A673 (cell line): Measurements from ENCODE around the gene PARP6. TPM values are rescaled to one million over a fixed set of nuclear protein-coding genes. Genes with fewer than 3 reads are reported as not detected.

Experiments
- BruUV-seq: library from RNA; stranded (reverse); fragments of 400-500 nt; replicated peaks from 2 replicates; lab custom pipeline; 2021; lab: Mats Ljungman, UMichigan
- CTCF ChIA-PET: fragments of 300-600 bp; sonication (Branson Sonifier 250); formaldehyde crosslinking; loops from one replicate; lab custom pipeline; 2022; ENCODE audit warnings: antibody characterized with exemption; lab: Charles Lee
- POLR2A ChIA-PET: fragments of 300-600 bp; sonication (Branson Sonifier 250); formaldehyde crosslinking; loops from one replicate; lab custom pipeline; 2022; ENCODE audit warnings: antibody characterized with exemption; ENCODE audit not compliant: low non-redundant PET; lab: Charles Lee
- DNase-seq: peaks from one replicate; pipeline ENCODE4 v3.0.0-alpha.2; 2015; ENCODE audit warnings: low spot score
- H3K27ac ChIP-seq: fragments of 200-600 bp; sonication (generic); 2 replicates; pipeline ENCODE4 v1.5.1; 2016; ENCODE audit warnings: mixed run types, low read depth, mild to moderate bottlenecking, mixed read lengths, antibody characterized with exemption, low read length; ENCODE audit not compliant: poor library complexity, severe bottlenecking
- H3K27me3 ChIP-seq: fragments of 200-600 bp; sonication (generic); replicated peaks from 2 replicates; pipeline ENCODE4 v1.6.1; 2017; ENCODE audit warnings: mixed run types, low read depth, mild to moderate bottlenecking, mixed read lengths, antibody characterized with exemption, low read length; ENCODE audit not compliant: insufficient read depth, poor library complexity
- H3K36me3 ChIP-seq: fragments of 200-600 bp; sonication (generic); 2 replicates; pipeline ENCODE4 v1.6.1; 2016; ENCODE audit warnings: mixed run types, mild to moderate bottlenecking, mixed read lengths, antibody characterized with exemption, low read length; ENCODE audit not compliant: insufficient read depth, poor library complexity, severe bottlenecking
- H3K4me1 ChIP-seq: fragments of 200-600 bp; sonication (generic); 2 replicates; pipeline ENCODE4 v1.6.1; 2017; ENCODE audit warnings: mixed run types, mild to moderate bottlenecking, mixed read lengths, antibody characterized with exemption, low read length; ENCODE audit not compliant: insufficient read depth, poor library complexity, severe bottlenecking
- H3K4me3 ChIP-seq: fragments of 200-600 bp; sonication (generic); 2 replicates; pipeline ENCODE4 v1.5.1; 2016; ENCODE audit warnings: low read depth, mixed run types, mild to moderate bottlenecking, mixed read lengths, low read length; ENCODE audit not compliant: poor library complexity, severe bottlenecking
- H3K9me3 ChIP-seq: fragments of 200-600 bp; sonication (generic); 2 replicates; pipeline ENCODE4 v1.6.1; 2016; ENCODE audit warnings: mixed run types, low read depth, mild to moderate bottlenecking, mixed read lengths, antibody characterized with exemption, low read length; ENCODE audit not compliant: poor library complexity, severe bottlenecking
- EZH2 ChIP-seq: fragments of 200-600 bp; sonication (generic); IDR thresholded peaks from 2 replicates; pipeline ENCODE4 v1.6.1; 2017; ENCODE audit warnings: borderline replicate concordance, low read depth, mild to moderate bottlenecking, mixed read lengths, antibody characterized with exemption, low read length; ENCODE audit not compliant: poor library complexity, severe bottlenecking
- intact Hi-C: fragments of 100-400 bp; cut with micrococcal nuclease; formaldehyde crosslinking; loops from one replicate; pipeline ENCODE4 v1.10.0; 2022; ENCODE audit not compliant: unreplicated experiment
- total RNA-seq: library from RNA; stranded (reverse); gene quantifications from 2 replicates; pipeline ENCODE4 v1.2.3, GENCODE V29; 2021
- TF ChIP-seq, protein P1 (sequence below): fragments of 300-800, 200-600 bp; sonication (generic); conservative IDR thresholded peaks from 2 replicates; pipeline ENCODE4 v1.5.1; 2017; ENCODE audit warnings: low read depth, mild to moderate bottlenecking, antibody characterized with exemption, low read length, moderate library complexity, mixed read lengths

Gene PARP6
- total RNA-seq, 1 experiment from 2014 or later = 71.4 TPM

DNA sequence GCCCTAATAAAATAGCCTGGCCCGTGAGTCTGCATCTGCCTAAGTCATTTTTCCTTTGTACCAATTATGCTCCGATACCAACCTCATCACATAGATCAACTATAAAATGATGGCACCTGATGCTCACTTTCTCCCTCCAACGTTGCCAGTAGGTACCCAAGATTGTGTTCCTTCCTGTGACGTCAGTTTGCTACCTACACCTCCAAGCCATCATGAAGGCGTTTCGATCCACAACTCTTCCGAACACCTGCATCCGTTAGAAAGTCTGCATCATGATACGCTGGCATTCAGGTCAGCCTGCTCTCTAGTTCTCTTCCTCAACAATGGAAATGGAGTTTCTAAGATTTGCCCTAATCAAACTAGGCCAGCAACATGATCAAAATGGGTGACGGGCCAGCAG, 49.1 kb downstream of the PARP6 start:
- ChIA-PET CTCF (no interaction called here), POLR2A (no interaction called here)
- no peak for DNase-seq

DNA sequence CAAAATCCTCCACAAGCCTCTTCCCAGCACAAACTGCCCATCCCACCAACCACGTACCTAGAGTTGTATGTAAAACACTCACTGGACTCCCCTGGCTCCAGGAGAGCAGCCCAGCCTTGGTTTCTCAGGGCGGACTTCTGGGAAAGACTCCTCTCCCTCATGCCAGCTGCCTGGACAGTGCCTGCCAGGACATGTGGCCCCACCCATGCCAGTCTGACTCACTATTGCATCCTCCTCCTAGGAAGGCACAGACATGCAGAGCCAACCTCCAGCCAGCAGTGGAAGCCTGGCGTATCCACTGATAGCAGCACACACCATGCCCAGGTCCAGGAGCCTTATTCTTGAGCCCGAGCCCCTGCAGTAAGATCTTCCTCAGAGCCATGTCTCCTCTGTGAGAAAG, 50.0 kb downstream of the PARP6 start:
- H3K36me3 ChIP-seq = peaks cover 71% of the 10 kb centered on the region
- H3K4me1 ChIP-seq = peaks cover 43% of the 10 kb centered on the region
- no peaks in the 10 kb centered on the region for H3K27me3 ChIP-seq
- TF ChIP-seq EZH2 = no peak
- TF ChIP-seq, protein P1, sequence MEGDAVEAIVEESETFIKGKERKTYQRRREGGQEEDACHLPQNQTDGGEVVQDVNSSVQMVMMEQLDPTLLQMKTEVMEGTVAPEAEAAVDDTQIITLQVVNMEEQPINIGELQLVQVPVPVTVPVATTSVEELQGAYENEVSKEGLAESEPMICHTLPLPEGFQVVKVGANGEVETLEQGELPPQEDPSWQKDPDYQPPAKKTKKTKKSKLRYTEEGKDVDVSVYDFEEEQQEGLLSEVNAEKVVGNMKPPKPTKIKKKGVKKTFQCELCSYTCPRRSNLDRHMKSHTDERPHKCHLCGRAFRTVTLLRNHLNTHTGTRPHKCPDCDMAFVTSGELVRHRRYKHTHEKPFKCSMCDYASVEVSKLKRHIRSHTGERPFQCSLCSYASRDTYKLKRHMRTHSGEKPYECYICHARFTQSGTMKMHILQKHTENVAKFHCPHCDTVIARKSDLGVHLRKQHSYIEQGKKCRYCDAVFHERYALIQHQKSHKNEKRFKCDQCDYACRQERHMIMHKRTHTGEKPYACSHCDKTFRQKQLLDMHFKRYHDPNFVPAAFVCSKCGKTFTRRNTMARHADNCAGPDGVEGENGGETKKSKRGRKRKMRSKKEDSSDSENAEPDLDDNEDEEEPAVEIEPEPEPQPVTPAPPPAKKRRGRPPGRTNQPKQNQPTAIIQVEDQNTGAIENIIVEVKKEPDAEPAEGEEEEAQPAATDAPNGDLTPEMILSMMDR = no peak
- ChIA-PET POLR2A (no interaction called here), CTCF (interaction anchor here (0.7 kb wide), 1 partner anchor 51 kb away, joined by 4 read pairs; no protein-coding TSS in a partner anchor)
- H3K9me3 ChIP-seq = no peaks in the 10 kb centered on the region
- intact Hi-C loops = no loop called here
- no TSS peak for BruUV-seq
- no peak overlapping the region for H3K4me3 ChIP-seq
- H3K27ac ChIP-seq = peak overlapping the region; percentile 60
- DNase-seq = no peak

More for the DNA sequence above, 49.1 kb downstream of the PARP6 start:
- TF ChIP-seq EZH2 = no peak
- TF ChIP-seq, protein P1 = no peak
- BruUV-seq = no TSS peak
- Histone ChIP-seq H3K36me3 (peaks cover 66% of the 10 kb centered on the region), H3K4me1 (peaks cover 51% of the 10 kb centered on the region), H3K9me3 (no peaks in the 10 kb centered on the region), H3K27ac (peak overlapping the region; percentile 40), H3K4me3 (no peak overlapping the region), H3K27me3 (no peaks in the 10 kb centered on the region)
- intact Hi-C loops = no loop called here

DNA sequence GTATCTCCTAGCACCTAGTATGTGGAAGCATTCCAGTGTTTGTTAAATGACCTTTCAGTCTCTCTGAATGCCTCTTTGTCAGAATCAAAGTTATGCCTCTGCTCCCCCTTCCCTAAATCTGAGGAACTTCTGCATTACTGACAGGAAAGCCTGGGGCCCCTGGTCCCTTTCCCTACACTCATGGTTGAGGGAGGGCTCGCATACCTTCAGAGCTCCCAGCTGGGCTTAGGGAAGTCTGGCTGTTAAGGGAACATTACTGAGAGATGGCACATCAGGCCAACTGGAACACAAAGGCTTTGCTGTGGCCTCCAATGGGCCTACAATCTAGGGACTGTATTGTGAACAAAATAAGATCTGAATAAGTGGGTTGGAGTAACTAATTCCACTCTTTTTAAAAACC, 51.7 kb downstream of the PARP6 start:
- POLR2A ChIA-PET = no interaction called here
- Histone ChIP-seq H3K27me3 (no peaks in the 10 kb centered on the region), H3K27ac (peak overlapping the region; percentile 37), H3K36me3 (peaks cover 87% of the 10 kb centered on the region), H3K4me3 (no peak overlapping the region), H3K9me3 (no peaks in the 10 kb centered on the region), H3K4me1 (peaks cover 26% of the 10 kb centered on the region)
- DNase-seq = no peak
- intact Hi-C loops = no loop called here
- BruUV-seq = no TSS peak
- no peak for TF ChIP-seq EZH2
- TF ChIP-seq, protein P1 = no peak
- CTCF ChIA-PET = no interaction called here
